Measurements from ENCODE around the gene TMEM35B.
"Not testable (repeated sequence)": the region's sequence is repeated elsewhere in the genome, so short reads cannot be mapped to it uniquely, and the experiment has no call there.

The TMEM35B gene

DNA sequence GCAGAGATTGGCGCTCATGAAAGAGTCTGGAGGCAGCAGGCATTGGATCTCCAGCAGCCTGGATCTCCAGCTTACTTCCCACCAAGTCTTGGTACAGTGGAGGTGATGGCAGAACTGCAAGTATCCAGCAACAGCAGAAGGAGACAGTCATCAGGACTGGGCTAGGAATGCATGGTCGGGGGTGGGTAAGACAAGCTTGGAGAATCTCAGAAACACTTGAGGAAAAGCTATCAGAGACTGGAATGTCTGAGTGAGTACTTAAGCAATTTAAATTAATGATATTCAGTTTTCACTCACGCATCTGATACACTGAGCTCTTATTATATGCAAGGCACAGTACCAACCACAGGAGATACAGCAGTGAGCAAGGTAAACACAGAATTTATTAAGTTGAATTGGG is 9.8 kb downstream of the TMEM35B start:
- no peak for DNase-seq

GRCh38 chr1:34974626-34975025 is 10.5 kb downstream of the TMEM35B start:
- DNase-seq, result no peak

DNA sequence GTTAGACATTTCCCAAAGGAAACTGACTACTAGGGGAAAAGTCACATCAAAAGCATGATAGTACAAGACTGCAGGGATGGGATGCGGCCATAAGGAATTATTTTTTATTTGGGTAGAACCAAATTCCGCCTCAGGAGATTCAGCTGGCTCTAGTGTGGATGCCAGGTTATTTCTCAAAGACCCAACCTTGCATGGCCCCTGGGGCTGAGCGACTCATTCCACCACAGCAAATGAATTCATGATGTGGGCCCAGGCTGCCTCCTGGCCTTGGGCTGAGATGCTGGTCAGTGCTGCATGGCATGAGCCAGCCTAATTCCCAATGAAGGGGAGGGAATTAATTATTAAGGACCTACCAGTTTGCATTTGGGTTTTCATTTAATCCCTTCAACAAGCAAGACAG is 11.8 kb downstream of the TMEM35B start:
- DNase-seq, result no peak

DNA sequence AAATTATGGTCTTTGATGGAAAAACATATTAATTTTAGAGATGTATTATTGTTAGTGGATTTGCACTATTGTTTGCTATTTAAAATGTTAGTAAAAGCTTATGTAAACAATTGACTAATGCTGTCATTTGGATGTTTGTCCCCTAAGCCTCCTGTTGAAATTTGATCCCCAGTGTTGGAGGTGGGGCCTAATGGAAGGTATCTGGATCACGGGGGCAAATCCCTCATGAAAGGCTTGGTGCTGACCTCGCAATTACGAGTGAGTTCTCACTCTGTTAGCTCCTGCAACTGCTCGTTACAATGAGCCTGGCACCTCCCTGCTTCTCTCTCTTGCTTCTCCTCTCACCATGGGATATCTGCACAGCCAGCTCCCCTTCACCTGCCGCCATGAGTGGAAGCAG is 14.3 kb downstream of the TMEM35B start:
- no peak for DNase-seq

DNA sequence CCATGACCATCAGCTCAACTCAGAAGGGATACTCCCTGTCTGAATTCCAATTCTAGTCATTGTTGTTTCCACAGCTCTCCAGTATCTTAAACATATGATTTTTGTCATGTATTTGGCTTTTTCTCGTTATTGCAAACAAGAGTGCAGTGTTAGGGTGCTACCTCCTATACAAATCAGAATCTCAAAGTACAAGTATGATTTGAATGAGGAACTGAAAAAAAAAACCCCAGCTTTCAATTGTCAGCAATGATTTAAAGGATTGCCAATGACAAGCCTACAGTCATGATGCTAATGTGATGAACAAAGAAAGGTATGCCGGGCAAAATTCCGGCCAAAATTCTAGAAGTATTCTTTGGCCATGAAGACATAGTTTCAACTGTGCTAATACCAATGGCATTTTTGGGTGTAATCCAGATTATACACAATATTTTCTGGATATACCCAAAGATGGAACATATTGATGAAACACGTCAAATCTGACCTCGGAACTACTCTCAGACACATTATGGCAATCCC is 14.9 kb downstream of the TMEM35B start:
- DNase-seq, result no peak

- not testable (repeated sequence) for DNase-seq
Observed at GRCh38 chr1:34968297-34968696, 16.9 kb downstream of the TMEM35B start.

DNA sequence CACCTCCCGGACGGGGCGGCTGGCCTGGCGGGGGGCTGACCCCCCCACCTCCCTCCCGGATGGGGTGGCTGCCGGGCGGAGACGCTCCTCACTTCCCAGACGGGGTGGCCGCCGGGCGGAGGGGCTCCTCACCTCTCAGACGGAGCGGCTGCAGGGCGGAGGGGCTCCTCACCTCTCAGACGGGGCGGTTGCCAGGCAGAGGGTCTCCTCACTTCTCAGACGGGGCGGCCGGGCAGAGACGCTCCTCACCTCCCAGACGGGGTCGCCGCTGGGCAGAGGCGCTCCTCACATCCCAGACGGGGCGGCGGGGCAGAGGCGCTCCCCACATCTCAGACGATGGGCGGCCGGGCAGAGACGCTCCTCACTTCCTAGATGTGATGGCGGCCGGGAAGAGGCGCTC is 17.5 kb downstream of the TMEM35B start:
- DNase-seq, result not testable (repeated sequence)

DNA sequence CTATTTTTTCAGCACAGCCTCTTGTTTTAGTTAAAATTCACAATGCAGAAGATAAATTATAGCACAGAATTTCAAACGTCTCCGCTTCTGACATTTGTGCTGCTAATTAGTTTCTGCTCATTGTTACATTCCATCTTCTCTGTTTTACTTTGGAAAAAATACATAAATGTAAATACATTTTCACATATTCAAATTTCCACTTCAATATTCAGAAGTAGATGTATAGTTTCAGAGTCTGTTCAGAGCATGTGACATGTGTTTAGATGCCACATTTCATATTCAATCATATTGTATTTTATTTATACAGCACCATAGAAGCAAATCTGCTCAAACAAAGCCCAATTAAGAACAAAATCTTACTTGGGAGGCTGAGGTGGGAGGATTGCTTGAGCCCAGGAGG is 19.6 kb downstream of the TMEM35B start:
- no peak for DNase-seq

DNA sequence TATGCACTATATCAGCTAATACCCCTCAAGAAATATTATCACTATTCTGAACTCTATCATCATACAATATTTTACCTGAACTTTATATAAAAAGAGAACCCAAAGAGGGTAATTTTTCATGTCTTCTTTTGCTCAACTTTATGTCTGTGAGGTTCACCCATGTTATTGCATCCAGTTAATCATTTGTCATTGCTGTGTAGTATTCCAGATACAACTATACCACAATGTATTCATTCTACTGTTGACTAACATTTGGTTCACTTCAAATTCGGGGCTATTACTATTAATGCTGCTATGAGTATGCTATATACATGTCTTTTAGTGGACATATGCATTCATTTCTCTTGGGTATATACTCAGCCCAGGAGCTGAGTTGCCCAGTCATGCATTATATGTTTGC is 34.7 kb downstream of the TMEM35B start:
- no peak for DNase-seq

GRCh38 chr1:34948739-34949138 is 36.4 kb downstream of the TMEM35B start:
- DNase-seq, result not testable (repeated sequence)

DNA sequence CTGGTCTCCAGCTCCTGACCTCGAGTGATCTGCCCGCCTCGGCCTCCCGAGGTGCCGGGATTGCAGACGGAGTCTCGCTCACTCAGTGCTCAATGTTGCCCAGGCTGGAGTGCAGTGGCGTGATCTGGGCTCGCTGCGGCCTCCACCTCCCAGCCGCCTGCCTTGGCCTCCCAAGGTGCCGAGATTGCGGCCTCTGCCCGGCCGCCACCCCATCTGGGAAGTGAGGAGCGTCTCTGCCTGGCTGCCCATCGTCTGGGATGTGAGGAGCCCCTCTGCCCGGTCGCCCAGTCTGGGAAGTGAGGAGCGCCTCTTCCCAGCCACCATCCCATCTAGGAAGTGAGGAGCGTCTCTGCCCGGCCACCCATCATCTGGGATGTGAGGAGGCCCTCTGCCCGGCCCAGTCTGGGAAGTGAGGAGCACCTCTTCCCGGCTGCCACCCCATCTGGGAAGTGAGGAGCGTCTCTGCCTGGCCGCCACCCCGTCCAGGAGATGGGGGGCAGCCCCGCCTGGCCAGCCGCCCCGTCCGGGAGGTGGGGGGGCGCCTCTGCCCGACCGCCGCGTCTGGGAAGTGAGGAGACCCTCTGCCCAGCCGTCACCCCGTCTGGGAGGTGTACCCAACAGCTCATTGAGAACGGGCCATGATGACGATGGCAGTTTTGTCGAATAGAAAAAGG is 37.4 kb downstream of the TMEM35B start:
- not testable (repeated sequence) for DNase-seq

GRCh38 chr1:34946211-34946610 is 38.9 kb downstream of the TMEM35B start:
- DNase-seq, result no peak

DNA sequence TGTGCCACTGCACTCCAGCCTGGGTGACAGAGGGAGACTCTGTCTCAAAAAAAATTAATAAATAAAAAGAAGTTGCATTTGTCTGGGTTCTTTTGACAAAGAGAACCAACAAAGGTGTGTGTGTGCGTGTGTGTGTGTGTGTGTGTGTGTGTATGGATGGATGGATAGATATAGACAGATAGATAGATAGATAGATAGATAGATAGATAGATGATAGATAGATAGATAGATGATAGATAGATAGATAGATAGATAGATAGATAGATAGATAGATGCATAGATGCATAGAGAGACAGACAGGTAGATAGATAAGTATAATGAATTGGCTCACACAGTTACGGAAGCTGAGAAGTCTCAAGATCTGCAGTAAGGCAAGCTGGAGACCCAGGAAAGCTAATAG is 43.3 kb downstream of the TMEM35B start:
- DNase-seq, result not testable (repeated sequence)
